Hepatocyte (in vitro differentiated cells): ENCODE data around the gene RUNDC3A. TPM values are rescaled to one million over a fixed set of nuclear protein-coding genes. Genes with fewer than 3 reads are reported as not detected.

Experiments used
- DNase-seq: peaks from one replicate; pipeline ENCODE4 v3.0.0-alpha.2; 2016; ENCODE audit warnings: low spot score
- H2AFZ ChIP-seq: fragments of 200-600 bp; sonication (generic); 2 replicates; pipeline ENCODE4 v1.6.0; 2016; ENCODE audit warnings: antibody characterized with exemption, mild to moderate bottlenecking
- H3K27ac ChIP-seq: fragments of 200-600 bp; sonication (generic); 2 replicates; pipeline ENCODE4 v1.5.1; 2016; ENCODE audit warnings: mild to moderate bottlenecking
- H3K27me3 ChIP-seq: fragments of 200-600 bp; sonication (generic); 2 replicates; pipeline ENCODE4 v1.6.1; 2016
- H3K36me3 ChIP-seq: fragments of 200-600 bp; sonication (generic); replicated peaks from 2 replicates; pipeline ENCODE4 v1.5.1; 2016; ENCODE audit warnings: low read depth; ENCODE audit not compliant: insufficient read depth
- H3K4me1 ChIP-seq: fragments of 200-600 bp; sonication (generic); 2 replicates; pipeline ENCODE4 v1.5.1; 2016; ENCODE audit warnings: mild to moderate bottlenecking, moderate library complexity; ENCODE audit not compliant: insufficient read depth
- H3K4me2 ChIP-seq: fragments of 200-600 bp; sonication (generic); 2 replicates; pipeline ENCODE4 v1.6.0; 2016
- H3K4me3 ChIP-seq: fragments of 200-600 bp; sonication (generic); 2 replicates; pipeline ENCODE4 v1.5.1; 2016; ENCODE audit warnings: mild to moderate bottlenecking
- H3K79me2 ChIP-seq: fragments of 200-600 bp; sonication (generic); 2 replicates; pipeline ENCODE4 v1.6.0; 2017; ENCODE audit warnings: mild to moderate bottlenecking
- H3K9me2 ChIP-seq: fragments of 200-600 bp; sonication (generic); replicated peaks from 2 replicates; pipeline ENCODE4 v1.6.0; 2017; ENCODE audit warnings: mild to moderate bottlenecking; ENCODE audit not compliant: insufficient read depth
- H3K9me3 ChIP-seq: fragments of 200-600 bp; sonication (generic); 2 replicates; pipeline ENCODE4 v1.5.1; 2016; ENCODE audit warnings: low read depth, mild to moderate bottlenecking
- H4K20me1 ChIP-seq: fragments of 200-600 bp; sonication (generic); 2 replicates; pipeline ENCODE4 v1.6.0; 2016; ENCODE audit warnings: mild to moderate bottlenecking; ENCODE audit not compliant: insufficient read depth, poor library complexity, severe bottlenecking
- EZH2 ChIP-seq: fragments of 200-600 bp; sonication (generic); IDR thresholded peaks from 2 replicates; pipeline ENCODE4 v1.6.1; 2016; ENCODE audit warnings: antibody characterized with exemption, mild to moderate bottlenecking, borderline replicate concordance
- EZH2phosphoT487 ChIP-seq: fragments of 200-600 bp; sonication (generic); IDR thresholded peaks from one replicate; pipeline ENCODE4 v1.6.1; 2018; ENCODE audit warnings: antibody characterized with exemption, mild to moderate bottlenecking, low read depth, moderate library complexity; ENCODE audit not compliant: unreplicated experiment, severe bottlenecking
- WGBS: methylation state at CpG from one replicate; pipeline ENCODE4 v1.1.6; 2016; ENCODE audit warnings: low lambda C conversion rate; ENCODE audit errors: missing lambda C conversion rate; 5-methylcytosine and 5-hydroxymethylcytosine counted together
- polyA plus RNA-seq: library from polyadenylated mRNA; unstranded; fragments of >200 nt; fragmentation: Nextera tagmentation; extraction: Ambion mirVana; gene quantifications from 2 replicates; pipeline ENCODE4 v1.2.1, GENCODE V29; 2016
- total RNA-seq: library from RNA; depleted of rRNA; stranded (reverse); fragments of >200 nt; gene quantifications from 2 replicates; pipeline ENCODE4 v1.2.3, GENCODE V29; 2014
- TF ChIP-seq, protein P1 (sequence below): fragments of 200-600 bp; sonication (generic); IDR thresholded peaks from 2 replicates; pipeline ENCODE4 v1.5.1; 2016; ENCODE audit warnings: antibody characterized with exemption, mild to moderate bottlenecking; ENCODE audit not compliant: poor library complexity

The RUNDC3A gene
- total and polyA plus RNA-seq, 2 experiments from 2014 or later: 0.40 to 2.1 TPM

DNA sequence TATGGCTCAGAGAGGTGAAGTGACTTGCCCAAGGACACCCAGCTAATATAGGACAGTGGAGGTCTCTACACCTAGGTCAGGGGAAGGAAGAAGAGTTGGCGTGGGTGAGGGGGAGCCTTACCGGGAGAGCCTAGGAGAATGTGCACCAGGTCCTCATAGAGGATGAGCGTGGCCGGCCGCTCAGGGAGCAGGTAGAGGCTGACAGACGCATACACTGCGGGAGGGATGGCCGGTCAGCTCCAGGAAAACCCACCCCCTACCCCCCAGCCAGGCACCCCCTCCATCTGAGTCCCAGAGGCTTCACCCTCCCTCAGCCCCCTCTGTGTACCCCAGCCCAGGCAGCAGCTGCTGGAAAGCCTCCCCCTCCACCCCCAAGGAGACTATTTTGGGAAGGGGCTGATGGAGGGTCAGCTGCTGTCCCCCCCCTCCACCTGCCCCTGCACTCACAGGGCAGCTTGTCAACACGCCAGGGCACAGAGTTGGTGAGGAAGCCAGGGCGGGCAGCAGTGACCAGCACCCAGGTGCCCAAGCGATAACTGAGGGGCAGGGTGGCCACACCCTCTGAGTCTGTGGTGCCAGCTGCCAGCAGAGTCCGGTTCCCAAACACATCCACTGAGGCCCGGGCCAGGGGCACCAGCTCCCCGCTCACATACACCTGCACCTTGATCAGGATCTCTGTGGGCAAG, 51.2 kb downstream of the RUNDC3A start:
- 92% methylated on average over 12 of the region's 14 CpGs for WGBS
- H3K4me1 ChIP-seq: peaks cover 24% of the 10 kb centered on the region

DNA sequence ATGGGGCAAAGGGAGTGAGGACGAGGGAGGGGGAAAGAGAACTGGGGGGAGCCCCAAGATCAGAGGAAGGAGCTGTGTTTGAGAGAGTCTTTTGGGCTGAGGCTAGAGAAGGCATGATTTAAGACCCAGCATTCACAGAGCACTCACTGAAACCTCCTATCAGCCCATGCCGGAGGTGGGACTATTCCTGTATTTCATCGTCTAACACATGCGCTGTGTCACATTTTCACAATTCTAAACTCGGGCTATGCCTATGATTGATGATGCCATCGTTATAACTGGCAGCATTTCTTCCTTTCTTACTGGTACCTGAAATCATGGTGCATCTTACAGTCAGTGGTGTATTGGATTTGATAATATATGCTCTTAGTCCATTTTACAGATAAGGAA, 51.7 kb downstream of the RUNDC3A start:
- no peak for TF ChIP-seq EZH2
- TF ChIP-seq, protein P1, sequence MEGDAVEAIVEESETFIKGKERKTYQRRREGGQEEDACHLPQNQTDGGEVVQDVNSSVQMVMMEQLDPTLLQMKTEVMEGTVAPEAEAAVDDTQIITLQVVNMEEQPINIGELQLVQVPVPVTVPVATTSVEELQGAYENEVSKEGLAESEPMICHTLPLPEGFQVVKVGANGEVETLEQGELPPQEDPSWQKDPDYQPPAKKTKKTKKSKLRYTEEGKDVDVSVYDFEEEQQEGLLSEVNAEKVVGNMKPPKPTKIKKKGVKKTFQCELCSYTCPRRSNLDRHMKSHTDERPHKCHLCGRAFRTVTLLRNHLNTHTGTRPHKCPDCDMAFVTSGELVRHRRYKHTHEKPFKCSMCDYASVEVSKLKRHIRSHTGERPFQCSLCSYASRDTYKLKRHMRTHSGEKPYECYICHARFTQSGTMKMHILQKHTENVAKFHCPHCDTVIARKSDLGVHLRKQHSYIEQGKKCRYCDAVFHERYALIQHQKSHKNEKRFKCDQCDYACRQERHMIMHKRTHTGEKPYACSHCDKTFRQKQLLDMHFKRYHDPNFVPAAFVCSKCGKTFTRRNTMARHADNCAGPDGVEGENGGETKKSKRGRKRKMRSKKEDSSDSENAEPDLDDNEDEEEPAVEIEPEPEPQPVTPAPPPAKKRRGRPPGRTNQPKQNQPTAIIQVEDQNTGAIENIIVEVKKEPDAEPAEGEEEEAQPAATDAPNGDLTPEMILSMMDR: no peak
- TF ChIP-seq EZH2phosphoT487: no peak
- H3K36me3 ChIP-seq: no peaks in the 10 kb centered on the region
- H3K27ac ChIP-seq: no peak overlapping the region
- peaks cover 8% of the 10 kb centered on the region for H3K79me2 ChIP-seq
- H4K20me1 ChIP-seq: peaks cover 13% of the 10 kb centered on the region
- no peak overlapping the region for H3K4me2 ChIP-seq
- no peaks in the 10 kb centered on the region for H3K9me3 ChIP-seq
- no peaks in the 10 kb centered on the region for H3K27me3 ChIP-seq
- H2AFZ ChIP-seq: no peak overlapping the region
- peaks cover 24% of the 10 kb centered on the region for H3K4me1 ChIP-seq
- H3K4me3 ChIP-seq: no peak overlapping the region
- no peak for DNase-seq
- H3K9me2 ChIP-seq: no peaks in the 10 kb centered on the region
- WGBS: 70% methylated on average over 6 of the region's 6 CpGs

More for the DNA sequence above, 51.2 kb downstream of the RUNDC3A start:
- Histone ChIP-seq H3K79me2 (peaks cover 8% of the 10 kb centered on the region), H3K4me3 (no peak overlapping the region), H4K20me1 (peaks cover 13% of the 10 kb centered on the region), H3K9me3 (no peaks in the 10 kb centered on the region), H2AFZ (no peak overlapping the region), H3K27me3 (no peaks in the 10 kb centered on the region), H3K36me3 (no peaks in the 10 kb centered on the region), H3K4me2 (no peak overlapping the region), H3K9me2 (no peaks in the 10 kb centered on the region), H3K27ac (no peak overlapping the region)
- TF ChIP-seq EZH2 (no peak), EZH2phosphoT487 (no peak)
- TF ChIP-seq, protein P1: no peak
- no peak for DNase-seq

DNA sequence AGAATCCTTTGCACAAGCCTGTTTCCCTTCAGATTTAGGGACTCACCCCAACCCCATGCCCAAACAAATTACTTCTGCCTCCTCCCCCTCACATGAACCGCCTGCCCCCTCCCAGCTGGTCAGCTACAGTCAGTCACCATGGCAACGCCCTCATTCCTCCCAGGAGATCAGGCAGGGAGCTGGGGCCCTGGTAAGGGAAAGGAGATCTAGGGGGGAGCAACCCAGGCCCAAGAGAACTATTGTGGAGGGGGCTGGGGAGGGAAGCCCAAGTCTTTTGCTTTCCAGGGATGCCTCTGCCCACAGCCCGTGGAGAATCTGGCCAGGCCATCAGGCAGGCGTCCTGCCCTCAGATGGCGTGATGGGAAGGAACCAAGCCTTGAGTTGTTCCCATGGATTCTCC, 52.4 kb downstream of the RUNDC3A start:
- Histone ChIP-seq H3K36me3 (no peaks in the 10 kb centered on the region), H3K4me3 (no peak overlapping the region), H3K79me2 (peaks cover 8% of the 10 kb centered on the region), H3K4me2 (peak overlapping the region; percentile 99), H3K27me3 (no peaks in the 10 kb centered on the region), H3K9me3 (no peaks in the 10 kb centered on the region), H2AFZ (no peak overlapping the region), H3K4me1 (peaks cover 24% of the 10 kb centered on the region), H4K20me1 (peaks cover 13% of the 10 kb centered on the region), H3K27ac (no peak overlapping the region), H3K9me2 (no peaks in the 10 kb centered on the region)
- 58% methylated on average over 5 of the region's 5 CpGs for WGBS
- TF ChIP-seq EZH2 (no peak), EZH2phosphoT487 (no peak)
- TF ChIP-seq, protein P1: no peak
- DNase-seq: peak; percentile 66
